ENCODE results near the gene HSF4.

- TF ChIP-seq CTCF (IDR thresholded peaks at IDR 0.05) (no peak), MAFK (IDR thresholded peaks at IDR 0.05; ENCODE audit: partially characterized antibody) (no peak), POLR2A (IDR thresholded peaks at IDR 0.05; ENCODE audit: low read length) (no peak), E2F6 (IDR thresholded peaks at IDR 0.05; ENCODE audit: borderline replicate concordance, low read depth) (no peak), REST (IDR thresholded peaks at IDR 0.05) (no peak), HMGXB4 (CRISPR knock-in tag; IDR thresholded peaks at IDR 0.05; ENCODE audit: borderline replicate concordance) (no peak), CEBPB (IDR thresholded peaks at IDR 0.05) (no peak), HDAC2 (IDR thresholded peaks at IDR 0.05) (no peak)
Measured at GRCh38 chr16:67164599-67165061, at the start of gene HSF4.
